Fibroblast of lung (primary cell): ENCODE data around the gene SLC25A18. TPM values are rescaled to one million over a fixed set of nuclear protein-coding genes. Genes with fewer than 3 reads are reported as not detected.

ENCODE experiments used
- DNase-seq, 2 donors: peaks; one replicate each; pipeline versions ENCODE4 v3.0.0 to v3.0.0-alpha.2; 2010; ENCODE audit warnings: low read depth in 2 of 2
- H2AFZ ChIP-seq: 2 replicates; pipeline ENCODE4 v1.5.1; 2012; ENCODE audit warnings: low read length, control low read depth, inconsistent platforms
- H3K27ac ChIP-seq: 2 replicates; pipeline ENCODE4 v1.5.1; 2011; ENCODE audit warnings: low read length, control low read depth; ENCODE audit not compliant: insufficient read depth
- H3K27me3 ChIP-seq: 2 replicates; pipeline ENCODE4 v1.5.1; 2011; ENCODE audit warnings: mild to moderate bottlenecking, low read length; ENCODE audit not compliant: control insufficient read depth, insufficient read depth
- H3K36me3 ChIP-seq: 2 replicates; pipeline ENCODE4 v1.5.1; 2011; ENCODE audit warnings: low read length; ENCODE audit not compliant: control insufficient read depth, insufficient read depth
- H3K4me1 ChIP-seq: 2 replicates; pipeline ENCODE4 v1.5.1; 2011; ENCODE audit warnings: low read length; ENCODE audit not compliant: control insufficient read depth, insufficient read depth; ENCODE audit errors: extremely low read depth
- H3K4me2 ChIP-seq: 2 replicates; pipeline ENCODE4 v1.5.1; 2011; ENCODE audit warnings: low read length, control low read depth; ENCODE audit not compliant: insufficient read depth; ENCODE audit errors: extremely low read depth
- H3K4me3 ChIP-seq, 4 experiments: fragments of 200-600 bp in 1 of 4; sonication (generic) in 1 of 4; replicated peaks in 1 of 4; 2 replicates each; pipeline ENCODE4 v1.5.1; 2011 to 2016; ENCODE audit warnings: low read length in 4 of 4, low read depth in 3 of 4, mild to moderate bottlenecking in 3 of 4, control low read depth in 2 of 4, inconsistent platforms in 1 of 4, mixed read lengths in 1 of 4; ENCODE audit not compliant: insufficient read depth in 1 of 4; ENCODE audit errors: control extremely low read depth in 1 of 4
- H3K79me2 ChIP-seq: 2 replicates; pipeline ENCODE4 v1.5.1; 2012; ENCODE audit warnings: mild to moderate bottlenecking, low read length, inconsistent platforms; ENCODE audit not compliant: control insufficient read depth, insufficient read depth
- H3K9ac ChIP-seq: 2 replicates; pipeline ENCODE4 v1.5.1; 2011; ENCODE audit warnings: mild to moderate bottlenecking, low read length, control low read depth; ENCODE audit not compliant: insufficient read depth
- H3K9me3 ChIP-seq: 2 replicates; pipeline ENCODE4 v1.5.1; 2012; ENCODE audit warnings: low read depth, low read length; ENCODE audit not compliant: control insufficient read depth, insufficient read depth
- H4K20me1 ChIP-seq: 2 replicates; pipeline ENCODE4 v1.5.1; 2011; ENCODE audit warnings: low read length; ENCODE audit not compliant: control insufficient read depth, insufficient read depth; ENCODE audit errors: extremely low read depth
- CTCF ChIP-seq, 2 donors: IDR thresholded peaks in 1 of 2; conservative IDR thresholded peaks in 1 of 2; 1 replicate in 1 of 2; 2 replicates in 1 of 2; pipeline ENCODE4 v1.5.1; 2011 to 2012; ENCODE audit warnings: low read length in 2 of 2, control low read depth in 1 of 2, inconsistent platforms in 1 of 2, low read depth in 1 of 2, mild to moderate bottlenecking in 1 of 2
- EZH2 ChIP-seq: IDR thresholded peaks from 2 replicates; pipeline ENCODE4 v1.5.1; 2012; ENCODE audit warnings: low read length, control low read depth, mild to moderate bottlenecking; ENCODE audit errors: missing control alignments
- polyA plus RNA-seq, 2 donors: library from polyadenylated mRNA; depleted of rRNA in 1 of 2; stranded (reverse) in 1 of 2; unstranded in 1 of 2; fragments of >200 nt; gene quantifications; 2 replicates each; pipeline ENCODE4 v1.2.1, GENCODE V29; 2011 to 2012; ENCODE audit warnings: missing spikeins in 1 of 2
- total RNA-seq: library from RNA; depleted of rRNA; stranded (reverse); fragments of >200 nt; gene quantifications from 2 replicates; pipeline ENCODE4 v1.2.1, GENCODE V29; 2014

The SLC25A18 gene
- total and polyA plus RNA-seq, 2 donors (not counting 1 experiment from before 2014, with no cell fraction given), result 0.26 TPM; not detected in 1

- peaks cover 23% of the 10 kb centered on the region for H3K36me3 ChIP-seq
- H3K9me3 ChIP-seq, result no peaks in the 10 kb centered on the region
- no peak overlapping the region for H3K27ac ChIP-seq
- H3K9ac ChIP-seq, result no peak overlapping the region
- H3K4me3 ChIP-seq, result no peak overlapping the region
- no peak overlapping the region for H3K4me2 ChIP-seq
- no peaks in the 10 kb centered on the region for H3K79me2 ChIP-seq
- DNase-seq, result peak in 1 of 2 donors; percentile 22
- no peaks in the 10 kb centered on the region for H4K20me1 ChIP-seq
- no peaks in the 10 kb centered on the region for H3K4me1 ChIP-seq
- TF ChIP-seq EZH2, result no peak
- no peak for TF ChIP-seq CTCF (conservative IDR thresholded peaks at IDR 0.05 in 1 of 2, IDR thresholded peaks at IDR 0.05 in 1 of 2; ENCODE audit: low read depth in 1 of 2, low read length in 2 of 2)
- no peak overlapping the region for H2AFZ ChIP-seq
- H3K27me3 ChIP-seq, result no peaks in the 10 kb centered on the region
Measured at GRCh38 chr22:17597217-17597616, 33.9 kb downstream of the SLC25A18 start.

- no peak for DNase-seq
- no peak for TF ChIP-seq CTCF (conservative IDR thresholded peaks at IDR 0.05 in 1 of 2, IDR thresholded peaks at IDR 0.05 in 1 of 2; ENCODE audit: low read depth in 1 of 2, low read length in 2 of 2)
- TF ChIP-seq EZH2, result no peak
- Histone ChIP-seq H2AFZ (no peak overlapping the region), H3K4me3 (no peak overlapping the region), H3K79me2 (peaks cover under 1% of the 10 kb centered on the region), H4K20me1 (no peaks in the 10 kb centered on the region), H3K4me1 (no peaks in the 10 kb centered on the region), H3K9me3 (no peaks in the 10 kb centered on the region), H3K27me3 (no peaks in the 10 kb centered on the region), H3K27ac (no peak overlapping the region), H3K4me2 (no peak overlapping the region), H3K9ac (no peak overlapping the region), H3K36me3 (peaks cover 23% of the 10 kb centered on the region)
Measured at GRCh38 chr22:17598318-17598717, 35.0 kb downstream of the SLC25A18 start.

GRCh38 chr22:17601031-17601430 lies 37.7 kb downstream of the SLC25A18 start:
- TF ChIP-seq CTCF (conservative IDR thresholded peaks at IDR 0.05 in 1 of 2, IDR thresholded peaks at IDR 0.05 in 1 of 2; ENCODE audit: low read depth in 1 of 2, low read length in 2 of 2), result no peak
- TF ChIP-seq EZH2, result no peak
- H3K27me3 ChIP-seq, result no peaks in the 10 kb centered on the region
- no peak overlapping the region for H2AFZ ChIP-seq
- H3K79me2 ChIP-seq, result peaks cover 4% of the 10 kb centered on the region
- H3K9me3 ChIP-seq, result no peaks in the 10 kb centered on the region
- no peaks in the 10 kb centered on the region for H3K4me1 ChIP-seq
- no peak overlapping the region for H3K4me3 ChIP-seq
- no peak overlapping the region for H3K4me2 ChIP-seq
- H3K36me3 ChIP-seq, result peaks cover 21% of the 10 kb centered on the region
- H4K20me1 ChIP-seq, result no peaks in the 10 kb centered on the region
- no peak overlapping the region for H3K27ac ChIP-seq
- H3K9ac ChIP-seq, result no peak overlapping the region
- peak in 1 of 2 donors; percentile 2 for DNase-seq
